GM18873 (cell line): ENCODE results near the gene SCUBE1.

ENCODE experiments used
- ATAC-seq: cut with Tn5 transposase; IDR thresholded peaks from one replicate; pipeline ENCODE4 v1.9.1; 2021; ENCODE audit warnings: mild to moderate bottlenecking, moderate library complexity, moderate number of reproducible peaks; ENCODE audit not compliant: unreplicated experiment, low FRiP score

Gene SCUBE1

GRCh38 chr22:43167001-43167589 lies 176.1 kb downstream of the SCUBE1 start:
- ATAC-seq: no peak

GRCh38 chr22:43166132-43166930 lies 176.8 kb downstream of the SCUBE1 start:
- ATAC-seq: no peak

DNA sequence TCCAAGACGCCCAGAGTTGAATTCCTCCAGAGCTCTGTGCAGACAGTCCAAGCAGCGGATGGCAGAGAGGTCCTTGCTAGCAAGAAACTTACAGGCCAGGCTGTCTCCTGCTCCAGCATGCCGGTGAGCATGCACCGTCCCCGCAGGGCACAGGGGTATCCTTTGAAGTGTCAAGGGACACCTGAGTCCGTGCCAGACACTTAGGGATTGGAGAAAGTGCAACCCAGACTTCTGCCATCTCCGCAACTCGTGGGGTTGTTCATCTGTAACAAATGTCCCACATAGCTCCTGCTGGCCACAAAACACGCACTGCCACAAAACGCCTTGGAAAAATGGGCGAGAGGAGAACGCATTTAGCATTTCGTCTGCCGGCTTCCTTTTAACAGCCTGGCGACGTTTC lies 178.5 kb downstream of the SCUBE1 start:
- no peak for ATAC-seq

DNA sequence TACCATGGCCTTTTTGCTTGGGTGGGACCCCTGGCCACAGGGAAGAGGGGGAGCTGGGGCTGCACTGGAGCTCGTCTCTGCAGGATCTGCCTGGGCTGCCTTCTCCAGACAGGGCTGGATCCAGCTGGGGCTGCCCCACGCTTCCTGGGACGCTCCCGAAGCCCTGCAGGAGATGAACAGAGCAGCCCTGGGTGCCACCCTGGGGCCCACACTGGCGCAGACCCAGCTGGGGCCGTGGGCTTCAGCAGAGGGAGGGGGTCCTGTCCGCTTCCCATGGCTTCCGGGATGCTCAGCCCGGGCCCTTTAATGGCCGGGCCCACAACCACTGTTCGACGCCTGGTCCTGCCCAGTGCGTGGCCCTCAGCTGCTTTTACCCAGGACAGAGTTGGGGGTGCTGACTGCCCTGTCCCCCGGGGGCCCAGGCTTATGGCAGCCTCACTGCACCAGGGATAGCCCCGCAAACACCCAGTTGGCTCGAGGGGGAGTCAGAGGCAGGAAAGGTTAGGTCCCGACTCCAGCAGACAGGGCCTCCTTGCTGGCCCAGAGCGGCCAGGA lies 179.9 kb downstream of the SCUBE1 start:
- ATAC-seq: no peak

DNA sequence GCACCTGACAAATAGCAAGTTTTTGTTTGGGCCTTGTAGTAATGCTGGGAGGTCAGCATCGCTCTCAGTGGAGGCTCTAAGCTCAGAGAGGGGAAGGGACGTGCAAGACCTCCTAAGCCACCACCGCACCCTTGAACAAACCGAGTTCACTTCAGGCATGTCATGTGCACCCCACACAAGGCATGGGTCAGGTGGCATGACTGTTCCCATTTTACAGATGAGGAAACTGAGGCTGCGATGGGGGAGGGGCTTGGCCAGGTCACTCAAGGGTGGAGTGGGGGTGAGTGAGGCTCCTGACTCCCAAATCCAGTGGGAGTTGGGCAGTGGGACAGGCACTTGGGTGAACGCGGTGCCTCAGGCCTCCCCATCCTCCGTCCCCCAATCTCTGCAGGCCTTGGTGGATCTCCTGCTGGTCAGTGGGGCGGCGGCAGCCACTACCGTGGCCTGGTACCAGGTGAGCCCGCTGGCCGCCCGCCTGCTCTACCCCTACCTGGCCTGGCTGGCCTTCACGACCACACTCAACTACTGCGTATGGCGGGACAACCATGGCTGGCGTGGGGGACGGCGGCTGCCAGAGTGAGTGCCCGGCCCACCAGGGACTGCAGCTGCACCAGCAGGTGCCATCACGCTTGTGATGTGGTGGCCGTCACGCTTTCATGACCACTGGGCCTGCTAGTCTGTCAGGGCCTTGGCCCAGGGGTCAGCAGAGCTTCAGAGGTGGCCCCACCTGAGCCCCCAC lies 180.6 kb downstream of the SCUBE1 start:
- ATAC-seq: no peak

DNA sequence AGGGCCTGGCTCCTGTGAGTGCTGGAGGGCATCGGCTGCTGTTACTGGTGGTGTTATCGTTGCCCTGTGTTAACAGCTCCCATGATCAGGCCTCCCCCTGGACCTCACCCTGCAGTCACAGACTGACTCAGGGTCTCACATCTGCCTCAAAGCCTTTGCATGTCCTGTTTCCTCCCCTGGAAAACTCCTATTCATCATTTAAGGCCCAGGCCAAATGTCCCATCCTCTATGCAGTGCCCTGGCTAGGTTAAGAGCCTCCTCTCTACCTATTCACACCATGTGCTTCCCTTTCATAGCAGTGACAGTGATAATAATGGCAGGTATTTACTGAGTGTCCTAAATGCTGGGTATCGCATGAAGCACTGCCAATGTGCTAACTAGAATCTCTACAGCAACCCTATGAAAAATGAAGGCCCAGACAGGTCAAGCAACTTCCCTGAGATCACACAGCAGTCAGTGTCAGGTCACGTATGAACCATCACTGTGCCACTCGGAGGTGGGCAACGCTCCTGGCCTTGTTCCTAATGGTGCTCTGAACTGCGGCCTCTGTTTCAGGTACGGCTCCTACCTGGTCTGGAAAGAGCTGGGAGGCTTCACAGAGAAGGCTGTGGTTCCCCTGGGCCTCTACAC lies 182.6 kb downstream of the SCUBE1 start:
- ATAC-seq: no peak

- no peak for ATAC-seq
These were observed 183.5 kb downstream of the SCUBE1 start for GRCh38 chr22:43159484-43160178.

GRCh38 chr22:43158778-43159483 lies 184.2 kb downstream of the SCUBE1 start:
- no peak for ATAC-seq

DNA sequence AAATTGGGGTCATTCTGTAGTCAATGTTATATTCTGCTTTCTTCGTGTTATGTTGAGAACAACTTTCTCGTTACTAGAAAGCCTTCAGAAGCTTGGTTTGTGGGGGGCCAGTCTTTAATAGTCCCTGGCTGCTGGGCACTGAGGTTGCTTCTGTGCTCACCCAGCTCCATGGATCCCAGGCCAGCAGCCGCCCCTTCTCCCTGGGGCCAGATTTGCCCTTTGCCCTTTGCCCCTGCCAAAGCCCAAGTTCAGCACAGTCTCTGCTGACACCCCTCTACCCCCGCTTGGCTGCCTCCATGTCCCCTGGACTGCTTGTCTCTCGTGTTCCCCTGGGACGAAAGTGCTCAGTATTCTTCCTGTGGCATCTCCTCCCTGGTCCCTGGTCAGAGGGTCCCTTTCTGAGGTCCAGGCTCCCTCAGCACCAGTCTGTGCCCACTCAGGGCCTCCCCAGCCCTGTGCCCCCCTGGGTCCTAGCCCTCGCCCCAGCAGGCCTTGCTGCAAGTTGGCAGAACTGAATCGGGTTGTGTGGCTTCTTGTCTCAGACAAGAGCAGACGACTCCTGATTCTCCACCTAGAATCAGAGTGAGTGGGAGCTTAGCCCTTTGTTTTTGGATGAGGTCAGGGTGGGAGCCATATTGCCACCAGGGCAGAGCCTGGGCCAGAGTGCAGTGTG lies 185.2 kb downstream of the SCUBE1 start:
- no peak for ATAC-seq

DNA sequence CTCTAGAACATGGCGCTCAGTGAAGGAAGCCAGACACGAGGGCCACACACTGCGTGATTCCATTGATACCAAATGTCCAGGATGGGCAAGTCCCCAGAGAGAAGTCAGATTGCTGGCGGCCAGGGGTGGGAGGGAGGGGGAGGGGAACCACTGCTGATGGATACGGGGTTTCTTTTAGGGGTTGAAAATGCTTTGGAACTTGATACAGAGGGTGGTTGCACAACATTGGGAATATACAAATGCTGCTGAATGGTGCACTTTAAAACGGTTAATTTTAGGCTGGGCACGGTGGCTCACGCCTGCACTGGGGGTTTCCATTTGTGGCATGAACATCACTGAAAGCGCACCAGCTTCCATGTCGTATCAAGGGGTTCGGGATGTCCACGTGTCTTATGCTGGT lies 186.8 kb downstream of the SCUBE1 start:
- no peak for ATAC-seq

DNA sequence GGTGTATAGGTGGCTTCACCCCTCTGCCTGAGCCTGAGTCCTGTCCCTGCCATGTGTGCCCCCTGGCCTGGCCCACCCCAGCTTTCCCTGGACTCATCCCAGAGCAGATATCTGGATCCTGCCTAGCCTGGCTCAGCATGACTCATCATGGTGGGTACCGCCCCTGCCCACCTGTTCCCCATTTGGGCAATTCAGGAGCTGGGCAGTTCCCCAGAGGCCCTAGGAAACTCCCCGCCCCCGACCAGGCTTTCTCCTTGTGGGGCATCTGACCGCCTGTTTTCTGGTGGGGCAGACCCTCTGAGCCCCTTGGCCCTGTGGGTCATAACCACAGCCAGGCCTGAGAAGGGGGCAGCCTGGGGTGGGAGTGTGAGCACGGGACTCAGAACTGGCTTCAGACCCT lies 187.4 kb downstream of the SCUBE1 start:
- no peak for ATAC-seq

GRCh38 chr22:43154887-43155536 lies 188.2 kb downstream of the SCUBE1 start:
- no peak for ATAC-seq

DNA sequence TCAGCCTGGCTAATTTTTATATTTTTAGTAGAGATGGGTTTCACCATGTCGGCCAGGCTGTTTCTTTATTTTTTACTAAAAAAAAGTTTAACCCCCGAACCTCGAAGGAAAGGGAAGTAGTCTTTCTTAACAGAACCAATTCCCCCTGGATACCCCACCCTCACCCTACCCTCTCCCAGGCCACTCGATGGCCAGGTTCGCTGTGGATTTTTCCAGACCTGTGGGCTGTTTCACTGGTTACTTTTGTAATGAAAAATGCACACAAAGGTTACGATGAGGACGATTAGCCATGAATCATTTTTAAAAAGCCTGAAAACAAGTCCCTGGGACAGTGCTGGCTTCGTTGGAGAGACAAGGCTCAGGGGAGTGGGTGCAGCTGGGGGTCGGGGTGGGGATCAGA lies 189.3 kb downstream of the SCUBE1 start:
- ATAC-seq: no peak

- no peak for ATAC-seq
These were observed 190.7 kb downstream of the SCUBE1 start for GRCh38 chr22:43152357-43153071.

- ATAC-seq: no peak
These were observed 191.2 kb downstream of the SCUBE1 start for GRCh38 chr22:43152003-43152356.

DNA sequence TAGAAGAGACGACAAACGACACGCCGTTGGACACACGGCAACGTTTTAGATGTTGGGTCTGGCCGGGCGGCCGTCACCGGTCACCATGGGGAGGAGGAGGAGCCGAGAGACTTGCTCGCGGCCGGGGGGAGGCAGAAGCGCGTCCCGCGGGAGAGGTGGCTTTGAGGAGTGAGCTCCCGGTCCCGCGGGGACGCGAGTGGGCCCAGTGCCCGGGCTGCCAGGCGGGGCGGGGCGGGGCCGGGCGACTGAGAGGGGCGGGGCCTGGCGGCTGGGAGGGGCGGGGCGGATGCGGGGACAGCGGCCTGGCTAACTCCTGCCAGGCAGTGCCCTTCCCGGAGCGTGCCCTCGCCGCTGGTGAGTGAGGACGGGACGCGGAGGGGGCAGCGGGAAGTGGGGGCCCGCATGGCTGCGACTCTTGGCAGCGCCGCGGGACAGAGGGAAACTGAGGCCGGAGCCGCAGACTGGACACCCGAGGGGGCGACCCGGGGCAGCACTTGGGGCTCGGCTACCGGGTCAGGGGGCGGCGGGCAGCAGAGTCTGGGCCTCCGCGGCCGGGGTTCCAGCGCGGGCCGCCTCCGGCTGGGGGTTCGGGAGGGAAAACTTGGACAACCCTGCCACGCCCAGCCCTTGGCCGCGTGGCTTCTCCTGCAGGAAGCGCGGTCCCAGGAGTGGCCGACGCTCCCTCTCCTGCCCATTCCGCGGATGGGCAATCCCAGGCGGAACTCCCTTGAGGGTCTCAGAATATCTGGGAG lies 191.7 kb downstream of the SCUBE1 start, which contains the start of gene TSPO:
Gene TSPO (plus strand): TSS at position 309 of the 752 bp plus-strand sequence. CDS start 7,680 bp downstream, outside the sequence.
- no peak for ATAC-seq

DNA sequence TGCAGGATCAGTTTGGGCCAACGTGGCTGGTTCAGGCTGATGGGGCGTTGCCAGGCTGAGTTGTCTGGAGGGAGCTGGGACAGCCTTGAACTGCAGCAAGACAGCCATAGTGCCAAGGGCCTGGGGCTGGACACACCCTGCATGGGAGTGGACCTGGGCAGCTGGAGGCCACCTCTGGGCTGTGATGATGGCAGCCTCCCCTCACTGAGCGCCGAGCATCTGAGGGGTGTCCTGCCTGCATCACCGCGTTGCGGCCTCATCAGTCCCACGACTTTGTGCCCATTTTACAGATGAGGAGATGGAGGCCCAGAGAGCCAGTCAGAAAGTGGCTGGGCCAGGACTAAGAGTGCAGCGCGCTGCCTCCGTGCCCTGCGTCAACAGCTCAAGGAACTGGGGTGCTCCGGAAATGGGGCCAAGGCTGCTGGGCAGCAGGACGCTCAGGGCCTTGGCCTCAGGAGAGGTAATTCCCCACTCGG lies 192.4 kb downstream of the SCUBE1 start:
- no peak for ATAC-seq
